Liver (tissue), 9 donors: ENCODE measurements around the gene NTM. TPM values are rescaled to one million over a fixed set of nuclear protein-coding genes. Genes with fewer than 3 reads are reported as not detected.

Source experiments
- DNase-seq: peaks from one replicate; pipeline ENCODE4 v3.0.0-alpha.2; 2017; ENCODE audit warnings: low spot score
- H3K27ac ChIP-seq, 2 donors: one replicate each; pipeline ENCODE4 v1.7.0; 2013; ENCODE audit warnings: inconsistent platforms in 2 of 2, low read length in 2 of 2, control low read depth in 1 of 2, low read depth in 1 of 2, mild to moderate bottlenecking in 1 of 2
- H3K27me3 ChIP-seq, 4 donors: one replicate each; pipeline versions ENCODE4 v1.6.1 to v1.7.0; 2013; ENCODE audit warnings: low read length in 3 of 4, inconsistent platforms in 1 of 4, mild to moderate bottlenecking in 1 of 4, moderate library complexity in 1 of 4; ENCODE audit not compliant: control insufficient read depth in 4 of 4, insufficient read depth in 4 of 4
- H3K36me3 ChIP-seq, 4 donors: one replicate each; pipeline versions ENCODE4 v1.6.1 to v1.7.0; 2013; ENCODE audit warnings: low read length in 3 of 4, mild to moderate bottlenecking in 3 of 4, low read depth in 1 of 4, moderate library complexity in 1 of 4; ENCODE audit not compliant: control insufficient read depth in 4 of 4, insufficient read depth in 3 of 4
- H3K4me1 ChIP-seq, 4 donors: one replicate each; pipeline versions ENCODE4 v1.6.1 to v1.7.0; 2013; ENCODE audit warnings: low read length in 3 of 4, mild to moderate bottlenecking in 3 of 4, moderate library complexity in 1 of 4; ENCODE audit not compliant: control insufficient read depth in 4 of 4, insufficient read depth in 4 of 4
- H3K4me3 ChIP-seq, 3 donors: one replicate each; pipeline versions ENCODE4 v1.6.1 to v1.7.0; 2013; ENCODE audit warnings: low read length in 3 of 3, control low read depth in 1 of 3, low read depth in 1 of 3, mild to moderate bottlenecking in 1 of 3
- H3K9ac ChIP-seq, 2 donors: one replicate each; pipeline ENCODE4 v1.7.0; 2013; ENCODE audit warnings: low read length in 2 of 2, mild to moderate bottlenecking in 2 of 2, moderate library complexity in 2 of 2, control low read depth in 1 of 2, low read depth in 1 of 2
- H3K9me3 ChIP-seq, 4 donors: one replicate each; pipeline versions ENCODE4 v1.6.1 to v1.7.0; 2013; ENCODE audit warnings: low read length in 3 of 4; ENCODE audit not compliant: control insufficient read depth in 4 of 4
- FOXA1 ChIP-seq: IDR thresholded peaks from 2 replicates; pipeline ENCODE4 v1.6.1; 2016; ENCODE audit warnings: antibody characterized with exemption
- FOXA2 ChIP-seq: IDR thresholded peaks from 2 replicates; pipeline ENCODE4 v1.6.1; 2016; ENCODE audit warnings: antibody characterized with exemption
- GABPA ChIP-seq, 2 donors: IDR thresholded peaks in 1 of 2; conservative IDR thresholded peaks in 1 of 2; 2 replicates each; pipeline ENCODE4 v1.6.1; 2016; ENCODE audit warnings: antibody characterized with exemption in 2 of 2, mild to moderate bottlenecking in 1 of 2, moderate library complexity in 1 of 2
- HNF4G ChIP-seq: IDR thresholded peaks from 2 replicates; pipeline ENCODE4 v1.6.1; 2016; ENCODE audit warnings: antibody characterized with exemption
- JUND ChIP-seq, 2 donors: IDR thresholded peaks; 2 replicates each; pipeline ENCODE4 v1.6.1; 2016; ENCODE audit warnings: antibody characterized with exemption in 2 of 2
- MAX ChIP-seq: IDR thresholded peaks from 2 replicates; pipeline ENCODE4 v1.6.1; 2016; ENCODE audit warnings: antibody characterized with exemption
- NR2F2 ChIP-seq: IDR thresholded peaks from 2 replicates; pipeline ENCODE4 v1.6.1; 2016; ENCODE audit warnings: antibody characterized with exemption
- RAD21 ChIP-seq, 2 donors: IDR thresholded peaks; 2 replicates each; pipeline ENCODE4 v1.6.1; 2016; ENCODE audit warnings: antibody characterized with exemption in 2 of 2, mild to moderate bottlenecking in 2 of 2
- RXRA ChIP-seq, 2 donors: IDR thresholded peaks; 2 replicates each; pipeline ENCODE4 v1.6.1; 2017 to 2018; ENCODE audit warnings: antibody characterized with exemption in 2 of 2, mild to moderate bottlenecking in 1 of 2
- SP1 ChIP-seq: IDR thresholded peaks from 2 replicates; pipeline ENCODE4 v1.6.1; 2018; ENCODE audit warnings: antibody characterized with exemption, mild to moderate bottlenecking
- TAF1 ChIP-seq: conservative IDR thresholded peaks from 2 replicates; pipeline ENCODE4 v1.6.1; 2016; ENCODE audit warnings: antibody characterized with exemption, mild to moderate bottlenecking
- YY1 ChIP-seq: IDR thresholded peaks from 2 replicates; pipeline ENCODE4 v1.6.1; 2016; ENCODE audit warnings: antibody characterized with exemption, mild to moderate bottlenecking
- WGBS: extraction: QIAGEN DNeasy Blood & Tissue Kit; methylation state at CpG from one replicate; pipeline ENCODE4 v1.1.7; 2013; 5-methylcytosine and 5-hydroxymethylcytosine counted together
- polyA plus RNA-seq, 2 donors: library from polyadenylated mRNA; stranded (reverse) in 1 of 2; unstranded in 1 of 2; fragments of 200-250 nt in 1 of 2; fragments of >200 nt in 1 of 2; fragmentation: Nextera tagmentation in 1 of 2; extraction: Ambion mirVana in 1 of 2; gene quantifications; one replicate each; pipeline versions ENCODE4 v1.2.1 to v1.2.3, GENCODE V29; 2013 to 2015
- total RNA-seq, 2 donors: library from RNA; depleted of rRNA; stranded (reverse); fragments of >200 nt; gene quantifications; one replicate each; pipeline ENCODE4 v1.2.3, GENCODE V29; 2014
- TF ChIP-seq, protein P1 (sequence below): fragments of 150-350 bp; IDR thresholded peaks from 2 replicates; pipeline ENCODE4 v1.5.1; 2017; ENCODE audit warnings: improper control_type of control experiment, low read depth, low read length; ENCODE audit not compliant: missing input control
- TF ChIP-seq, protein P2 (sequence below): IDR thresholded peaks from 2 replicates; pipeline ENCODE4 v1.6.1; 2016; ENCODE audit warnings: antibody characterized with exemption
- TF ChIP-seq, protein P3 (sequence below): IDR thresholded peaks from 2 replicates; pipeline ENCODE4 v1.6.1; 2016; ENCODE audit warnings: antibody characterized with exemption, mild to moderate bottlenecking
- TF ChIP-seq, protein P4 (sequence below): IDR thresholded peaks from 2 replicates; pipeline ENCODE4 v1.6.1; 2016; ENCODE audit warnings: antibody characterized with exemption
- donor health status: healthy.
- donor health status: healthy.
- donor health status: healthy.
- donor health status: healthy.
- donor health status: healthy.

The NTM gene
- total and polyA plus RNA-seq, 4 donors, result 0.08 to 1.1 (median 0.08) TPM; not detected in 1

GRCh38 chr11:132286106-132286505 is 915.7 kb downstream of the NTM start (continued):
- TF ChIP-seq, protein P1, sequence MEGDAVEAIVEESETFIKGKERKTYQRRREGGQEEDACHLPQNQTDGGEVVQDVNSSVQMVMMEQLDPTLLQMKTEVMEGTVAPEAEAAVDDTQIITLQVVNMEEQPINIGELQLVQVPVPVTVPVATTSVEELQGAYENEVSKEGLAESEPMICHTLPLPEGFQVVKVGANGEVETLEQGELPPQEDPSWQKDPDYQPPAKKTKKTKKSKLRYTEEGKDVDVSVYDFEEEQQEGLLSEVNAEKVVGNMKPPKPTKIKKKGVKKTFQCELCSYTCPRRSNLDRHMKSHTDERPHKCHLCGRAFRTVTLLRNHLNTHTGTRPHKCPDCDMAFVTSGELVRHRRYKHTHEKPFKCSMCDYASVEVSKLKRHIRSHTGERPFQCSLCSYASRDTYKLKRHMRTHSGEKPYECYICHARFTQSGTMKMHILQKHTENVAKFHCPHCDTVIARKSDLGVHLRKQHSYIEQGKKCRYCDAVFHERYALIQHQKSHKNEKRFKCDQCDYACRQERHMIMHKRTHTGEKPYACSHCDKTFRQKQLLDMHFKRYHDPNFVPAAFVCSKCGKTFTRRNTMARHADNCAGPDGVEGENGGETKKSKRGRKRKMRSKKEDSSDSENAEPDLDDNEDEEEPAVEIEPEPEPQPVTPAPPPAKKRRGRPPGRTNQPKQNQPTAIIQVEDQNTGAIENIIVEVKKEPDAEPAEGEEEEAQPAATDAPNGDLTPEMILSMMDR, result no peak
- TF ChIP-seq, protein P2, sequence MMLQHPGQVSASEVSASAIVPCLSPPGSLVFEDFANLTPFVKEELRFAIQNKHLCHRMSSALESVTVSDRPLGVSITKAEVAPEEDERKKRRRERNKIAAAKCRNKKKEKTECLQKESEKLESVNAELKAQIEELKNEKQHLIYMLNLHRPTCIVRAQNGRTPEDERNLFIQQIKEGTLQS, result no peak
- TF ChIP-seq TAF1, result no peak

- no peak for TF ChIP-seq FOXA2
- TF ChIP-seq MAX, result no peak
- no peak for TF ChIP-seq RXRA (IDR thresholded peaks at IDR 0.05)
- TF ChIP-seq, protein P3, sequence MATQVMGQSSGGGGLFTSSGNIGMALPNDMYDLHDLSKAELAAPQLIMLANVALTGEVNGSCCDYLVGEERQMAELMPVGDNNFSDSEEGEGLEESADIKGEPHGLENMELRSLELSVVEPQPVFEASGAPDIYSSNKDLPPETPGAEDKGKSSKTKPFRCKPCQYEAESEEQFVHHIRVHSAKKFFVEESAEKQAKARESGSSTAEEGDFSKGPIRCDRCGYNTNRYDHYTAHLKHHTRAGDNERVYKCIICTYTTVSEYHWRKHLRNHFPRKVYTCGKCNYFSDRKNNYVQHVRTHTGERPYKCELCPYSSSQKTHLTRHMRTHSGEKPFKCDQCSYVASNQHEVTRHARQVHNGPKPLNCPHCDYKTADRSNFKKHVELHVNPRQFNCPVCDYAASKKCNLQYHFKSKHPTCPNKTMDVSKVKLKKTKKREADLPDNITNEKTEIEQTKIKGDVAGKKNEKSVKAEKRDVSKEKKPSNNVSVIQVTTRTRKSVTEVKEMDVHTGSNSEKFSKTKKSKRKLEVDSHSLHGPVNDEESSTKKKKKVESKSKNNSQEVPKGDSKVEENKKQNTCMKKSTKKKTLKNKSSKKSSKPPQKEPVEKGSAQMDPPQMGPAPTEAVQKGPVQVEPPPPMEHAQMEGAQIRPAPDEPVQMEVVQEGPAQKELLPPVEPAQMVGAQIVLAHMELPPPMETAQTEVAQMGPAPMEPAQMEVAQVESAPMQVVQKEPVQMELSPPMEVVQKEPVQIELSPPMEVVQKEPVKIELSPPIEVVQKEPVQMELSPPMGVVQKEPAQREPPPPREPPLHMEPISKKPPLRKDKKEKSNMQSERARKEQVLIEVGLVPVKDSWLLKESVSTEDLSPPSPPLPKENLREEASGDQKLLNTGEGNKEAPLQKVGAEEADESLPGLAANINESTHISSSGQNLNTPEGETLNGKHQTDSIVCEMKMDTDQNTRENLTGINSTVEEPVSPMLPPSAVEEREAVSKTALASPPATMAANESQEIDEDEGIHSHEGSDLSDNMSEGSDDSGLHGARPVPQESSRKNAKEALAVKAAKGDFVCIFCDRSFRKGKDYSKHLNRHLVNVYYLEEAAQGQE, result no peak
- no peak for TF ChIP-seq HNF4G
- TF ChIP-seq SP1, result no peak
- no peak for TF ChIP-seq YY1
- Histone ChIP-seq H3K4me1 (no peaks in the 10 kb centered on the region), H3K9ac (no peak overlapping the region), H3K27me3 (no peaks in the 10 kb centered on the region), H3K27ac (no peak overlapping the region), H3K4me3 (no peak overlapping the region), H3K9me3 (no peaks in the 10 kb centered on the region), H3K36me3 (no peaks in the 10 kb centered on the region)
- WGBS, result 82% methylated on average over 3 of the region's 3 CpGs
- DNase-seq, result no peak
These were observed 917.6 kb downstream of the NTM start for GRCh38 chr11:132288036-132288435.

- no peak overlapping the region for H3K27ac ChIP-seq
- no peak overlapping the region for H3K9ac ChIP-seq
- WGBS, result 50% methylated on average over 6 of the region's 6 CpGs
- TF ChIP-seq, protein P4, sequence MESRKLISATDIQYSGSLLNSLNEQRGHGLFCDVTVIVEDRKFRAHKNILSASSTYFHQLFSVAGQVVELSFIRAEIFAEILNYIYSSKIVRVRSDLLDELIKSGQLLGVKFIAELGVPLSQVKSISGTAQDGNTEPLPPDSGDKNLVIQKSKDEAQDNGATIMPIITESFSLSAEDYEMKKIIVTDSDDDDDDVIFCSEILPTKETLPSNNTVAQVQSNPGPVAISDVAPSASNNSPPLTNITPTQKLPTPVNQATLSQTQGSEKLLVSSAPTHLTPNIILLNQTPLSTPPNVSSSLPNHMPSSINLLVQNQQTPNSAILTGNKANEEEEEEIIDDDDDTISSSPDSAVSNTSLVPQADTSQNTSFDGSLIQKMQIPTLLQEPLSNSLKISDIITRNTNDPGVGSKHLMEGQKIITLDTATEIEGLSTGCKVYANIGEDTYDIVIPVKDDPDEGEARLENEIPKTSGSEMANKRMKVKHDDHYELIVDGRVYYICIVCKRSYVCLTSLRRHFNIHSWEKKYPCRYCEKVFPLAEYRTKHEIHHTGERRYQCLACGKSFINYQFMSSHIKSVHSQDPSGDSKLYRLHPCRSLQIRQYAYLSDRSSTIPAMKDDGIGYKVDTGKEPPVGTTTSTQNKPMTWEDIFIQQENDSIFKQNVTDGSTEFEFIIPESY, result no peak
- TF ChIP-seq RXRA (IDR thresholded peaks at IDR 0.05), result no peak
- TF ChIP-seq JUND (IDR thresholded peaks at IDR 0.05), result no peak
- no peak for TF ChIP-seq FOXA1
- TF ChIP-seq FOXA2, result no peak
- TF ChIP-seq, protein P1, result no peak
- TF ChIP-seq, protein P3, result no peak
- TF ChIP-seq YY1, result no peak
- no peak for TF ChIP-seq NR2F2
- TF ChIP-seq SP1, result no peak
- no peak for TF ChIP-seq RAD21 (IDR thresholded peaks at IDR 0.05)
- no peak for TF ChIP-seq GABPA (IDR thresholded peaks at IDR 0.05 in 1 of 2, conservative IDR thresholded peaks at IDR 0.05 in 1 of 2)
These were observed 919.3 kb downstream of the NTM start for GRCh38 chr11:132289590-132290256.

More at GRCh38 chr11:132289590-132290256, 919.3 kb downstream of the NTM start:
- Histone ChIP-seq H3K4me1 (no peaks in the 10 kb centered on the region), H3K27me3 (no peaks in the 10 kb centered on the region), H3K4me3 (no peak overlapping the region), H3K9me3 (no peaks in the 10 kb centered on the region), H3K36me3 (no peaks in the 10 kb centered on the region)
- no peak for DNase-seq
